ENCODE measurements around the gene IQSEC1.

Gene IQSEC1

GRCh38 chr3:13025778-13026518 is 47.3 kb downstream of the IQSEC1 start:
- DNase-seq, result no peak

GRCh38 chr3:13025090-13025489 is 48.1 kb downstream of the IQSEC1 start:
- no peak for DNase-seq

- no peak for DNase-seq
Observed at GRCh38 chr3:13024765-13025065, 48.5 kb downstream of the IQSEC1 start.

GRCh38 chr3:13023971-13024764 is 49.1 kb downstream of the IQSEC1 start:
- no peak for DNase-seq

GRCh38 chr3:13023235-13023970 is 49.8 kb downstream of the IQSEC1 start:
- DNase-seq, result no peak

GRCh38 chr3:13022348-13023234 is 50.6 kb downstream of the IQSEC1 start:
- no peak for DNase-seq

- DNase-seq, result no peak
Observed at GRCh38 chr3:13021141-13022114, 51.8 kb downstream of the IQSEC1 start.

- DNase-seq, result no peak
Observed at GRCh38 chr3:13020159-13020750, 53.0 kb downstream of the IQSEC1 start.

GRCh38 chr3:13019243-13020095 is 53.8 kb downstream of the IQSEC1 start:
- DNase-seq, result no peak

- DNase-seq, result no peak
Observed at GRCh38 chr3:13018561-13019242, 54.5 kb downstream of the IQSEC1 start.

GRCh38 chr3:13018043-13018451 is 55.2 kb downstream of the IQSEC1 start:
- no peak for DNase-seq

GRCh38 chr3:13017361-13018042 is 55.7 kb downstream of the IQSEC1 start:
- no peak for DNase-seq

- no peak for DNase-seq
Observed at GRCh38 chr3:13016721-13017255, 56.4 kb downstream of the IQSEC1 start.

- peak; percentile 77 for DNase-seq
Observed at GRCh38 chr3:13016083-13016720, 57.0 kb downstream of the IQSEC1 start.

GRCh38 chr3:13015286-13016082 is 57.7 kb downstream of the IQSEC1 start:
- DNase-seq, result peak; percentile 83

- no peak for DNase-seq
Observed at GRCh38 chr3:13014755-13015285, 58.4 kb downstream of the IQSEC1 start.

Data from CD4-positive, alpha-beta T cell treated with Interleukin-17A for 1 hour (primary cell).